Neural cell (in vitro differentiated cells): Measurements from ENCODE around the gene BTRC. TPM values are rescaled to one million over a fixed set of nuclear protein-coding genes. Genes with fewer than 3 reads are reported as not detected.
"Not testable (repeated sequence)": the region's sequence is repeated elsewhere in the genome, so short reads cannot be mapped to it uniquely, and the experiment has no call there.

Source experiments
- H2AFZ ChIP-seq: fragments of 200-600, 300-800 bp; sonication (generic), shearing (Covaris generic); 2 replicates; pipeline ENCODE4 v1.6.0; 2014; ENCODE audit warnings: low read depth, mild to moderate bottlenecking, antibody characterized with exemption, low read length, moderate library complexity
- H3F3A ChIP-seq: fragments of 200-600 bp; shearing (Covaris generic); 2 replicates; pipeline ENCODE4 v1.6.1; 2016; ENCODE audit warnings: mild to moderate bottlenecking, moderate library complexity, mixed read lengths, antibody characterized with exemption, low read length; ENCODE audit not compliant: insufficient read depth, poor library complexity, severe bottlenecking
- H3K27ac ChIP-seq: fragments of 200-600, 300-800 bp; sonication (generic), shearing (Covaris generic); 2 replicates; pipeline ENCODE4 v1.5.1; 2014; ENCODE audit warnings: mild to moderate bottlenecking, low read length, moderate library complexity
- H3K27me3 ChIP-seq: fragments of 300-800, 200-600 bp; sonication (generic), shearing (Covaris generic); 2 replicates; pipeline ENCODE4 v1.6.0; 2014; ENCODE audit warnings: mild to moderate bottlenecking, low read depth, low read length, moderate library complexity; ENCODE audit not compliant: insufficient read depth
- H3K36me3 ChIP-seq: fragments of 300-800, 200-600 bp; sonication (generic), shearing (Covaris generic); 2 replicates; pipeline ENCODE4 v1.5.1; 2014; ENCODE audit warnings: mild to moderate bottlenecking, antibody characterized with exemption, low read length, moderate library complexity; ENCODE audit not compliant: insufficient read depth
- H3K4me2 ChIP-seq: fragments of 300-800, 200-600 bp; sonication (generic), shearing (Covaris generic); 2 replicates; pipeline ENCODE4 v1.6.0; 2014; ENCODE audit warnings: mild to moderate bottlenecking, low read length
- H3K4me3 ChIP-seq: fragments of 300-800, 200-600 bp; sonication (generic), shearing (Covaris generic); 2 replicates; pipeline ENCODE4 v1.5.1; 2014; ENCODE audit warnings: mild to moderate bottlenecking, low read length, moderate library complexity
- H3K79me2 ChIP-seq: fragments of 200-600 bp; shearing (Covaris generic); replicated peaks from 2 replicates; pipeline ENCODE4 v1.6.0; 2014; ENCODE audit warnings: mild to moderate bottlenecking, low read length, moderate library complexity; ENCODE audit not compliant: insufficient read depth
- H3K9ac ChIP-seq: fragments of 300-800, 200-600 bp; sonication (generic), shearing (Covaris generic); 2 replicates; pipeline ENCODE4 v1.6.1; 2016; ENCODE audit warnings: mild to moderate bottlenecking, low read length, mixed read lengths
- H3K9me2 ChIP-seq: fragments of 200-600 bp; shearing (Covaris generic); 2 replicates; pipeline ENCODE4 v1.6.1; 2016; ENCODE audit warnings: mild to moderate bottlenecking, low read length, mixed read lengths; ENCODE audit not compliant: insufficient read depth
- H3K9me3 ChIP-seq: fragments of 200-600, 300-800 bp; sonication (generic), shearing (Covaris generic); 2 replicates; pipeline ENCODE4 v1.6.1; 2016; ENCODE audit warnings: mild to moderate bottlenecking, mixed run types, low read length, moderate library complexity, mixed read lengths
- H4K20me1 ChIP-seq: fragments of 200-600 bp; shearing (Covaris generic); 2 replicates; pipeline ENCODE4 v1.6.1; 2016; ENCODE audit warnings: mild to moderate bottlenecking, mixed run types; ENCODE audit not compliant: insufficient read depth
- EZH2 ChIP-seq: fragments of 200-600, 300-800 bp; shearing (Covaris generic), sonication (generic); IDR thresholded peaks from 2 replicates; pipeline ENCODE4 v1.6.1; 2014; ENCODE audit warnings: antibody characterized with exemption, low read length, borderline replicate concordance, mild to moderate bottlenecking; ENCODE audit not compliant: insufficient read depth, poor library complexity, severe bottlenecking
- MXI1 ChIP-seq: fragments of 450-650 bp; conservative IDR thresholded peaks from 2 replicates; pipeline ENCODE4 v1.6.1; 2014; ENCODE audit warnings: antibody characterized with exemption, mild to moderate bottlenecking; ENCODE audit not compliant: poor library complexity, severe bottlenecking
- POLR2AphosphoS5 ChIP-seq: IDR thresholded peaks from 2 replicates; pipeline ENCODE4 v1.6.1; 2012
- RAD21 ChIP-seq: fragments of 450-650 bp; conservative IDR thresholded peaks from 2 replicates; pipeline ENCODE4 v1.6.1; 2014; ENCODE audit warnings: antibody characterized with exemption, mild to moderate bottlenecking, moderate library complexity
- SMC3 ChIP-seq: fragments of 450-650 bp; conservative IDR thresholded peaks from 2 replicates; pipeline ENCODE4 v1.6.1; 2014; ENCODE audit warnings: antibody characterized with exemption, mild to moderate bottlenecking, moderate library complexity; ENCODE audit not compliant: poor library complexity
- polyA plus RNA-seq: library from polyadenylated mRNA; depleted of rRNA; stranded (reverse); fragments of >200 nt; gene quantifications from 2 replicates; pipeline ENCODE4 v1.2.3, GENCODE V29; 2014
- TF ChIP-seq, protein P1 (sequence below): fragments of 450-650 bp; IDR thresholded peaks from 2 replicates; pipeline ENCODE4 v1.5.1; 2014; ENCODE audit warnings: antibody characterized with exemption, mild to moderate bottlenecking, moderate library complexity; ENCODE audit not compliant: poor library complexity, severe bottlenecking

Gene BTRC
- polyA plus RNA-seq, 1 donor from 2014 or later = 32.6 TPM

DNA sequence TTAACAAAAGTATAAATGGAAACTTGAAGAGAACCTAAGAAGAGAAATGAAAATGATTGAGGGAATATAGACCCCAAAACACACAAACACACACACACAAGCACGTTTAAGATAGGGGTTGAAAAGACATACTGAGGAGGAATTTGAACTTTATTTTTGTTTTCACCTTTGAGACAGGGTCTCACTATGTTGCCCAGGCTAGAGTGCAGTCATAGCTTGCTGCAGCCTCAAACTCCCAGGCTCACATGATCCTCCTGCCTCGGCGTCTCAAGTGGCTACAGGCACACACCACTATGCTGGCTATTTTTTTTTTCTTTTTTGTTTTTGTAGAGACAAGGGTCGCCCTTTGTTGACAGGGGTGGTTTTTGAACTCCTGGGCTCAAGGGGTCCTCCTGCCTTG lies 4.0 kb downstream of the BTRC start:
- no peaks in the 10 kb centered on the region for H3K9me2 ChIP-seq
- H2AFZ ChIP-seq = no peak overlapping the region
- no peak overlapping the region for H3K9ac ChIP-seq
- H3K79me2 ChIP-seq = peaks cover 50% of the 10 kb centered on the region
- H4K20me1 ChIP-seq = no peaks in the 10 kb centered on the region
- H3K36me3 ChIP-seq = no peaks in the 10 kb centered on the region
- H3K9me3 ChIP-seq = no peaks in the 10 kb centered on the region
- H3F3A ChIP-seq = no peaks in the 10 kb centered on the region
- H3K4me3 ChIP-seq = no peak overlapping the region
- H3K27me3 ChIP-seq = no peaks in the 10 kb centered on the region
- H3K27ac ChIP-seq = no peak overlapping the region
- no peak overlapping the region for H3K4me2 ChIP-seq
- TF ChIP-seq, protein P1, sequence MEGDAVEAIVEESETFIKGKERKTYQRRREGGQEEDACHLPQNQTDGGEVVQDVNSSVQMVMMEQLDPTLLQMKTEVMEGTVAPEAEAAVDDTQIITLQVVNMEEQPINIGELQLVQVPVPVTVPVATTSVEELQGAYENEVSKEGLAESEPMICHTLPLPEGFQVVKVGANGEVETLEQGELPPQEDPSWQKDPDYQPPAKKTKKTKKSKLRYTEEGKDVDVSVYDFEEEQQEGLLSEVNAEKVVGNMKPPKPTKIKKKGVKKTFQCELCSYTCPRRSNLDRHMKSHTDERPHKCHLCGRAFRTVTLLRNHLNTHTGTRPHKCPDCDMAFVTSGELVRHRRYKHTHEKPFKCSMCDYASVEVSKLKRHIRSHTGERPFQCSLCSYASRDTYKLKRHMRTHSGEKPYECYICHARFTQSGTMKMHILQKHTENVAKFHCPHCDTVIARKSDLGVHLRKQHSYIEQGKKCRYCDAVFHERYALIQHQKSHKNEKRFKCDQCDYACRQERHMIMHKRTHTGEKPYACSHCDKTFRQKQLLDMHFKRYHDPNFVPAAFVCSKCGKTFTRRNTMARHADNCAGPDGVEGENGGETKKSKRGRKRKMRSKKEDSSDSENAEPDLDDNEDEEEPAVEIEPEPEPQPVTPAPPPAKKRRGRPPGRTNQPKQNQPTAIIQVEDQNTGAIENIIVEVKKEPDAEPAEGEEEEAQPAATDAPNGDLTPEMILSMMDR = no peak
- TF ChIP-seq POLR2AphosphoS5 (no peak), MXI1 (no peak), RAD21 (no peak), EZH2 (no peak), SMC3 (no peak)

DNA sequence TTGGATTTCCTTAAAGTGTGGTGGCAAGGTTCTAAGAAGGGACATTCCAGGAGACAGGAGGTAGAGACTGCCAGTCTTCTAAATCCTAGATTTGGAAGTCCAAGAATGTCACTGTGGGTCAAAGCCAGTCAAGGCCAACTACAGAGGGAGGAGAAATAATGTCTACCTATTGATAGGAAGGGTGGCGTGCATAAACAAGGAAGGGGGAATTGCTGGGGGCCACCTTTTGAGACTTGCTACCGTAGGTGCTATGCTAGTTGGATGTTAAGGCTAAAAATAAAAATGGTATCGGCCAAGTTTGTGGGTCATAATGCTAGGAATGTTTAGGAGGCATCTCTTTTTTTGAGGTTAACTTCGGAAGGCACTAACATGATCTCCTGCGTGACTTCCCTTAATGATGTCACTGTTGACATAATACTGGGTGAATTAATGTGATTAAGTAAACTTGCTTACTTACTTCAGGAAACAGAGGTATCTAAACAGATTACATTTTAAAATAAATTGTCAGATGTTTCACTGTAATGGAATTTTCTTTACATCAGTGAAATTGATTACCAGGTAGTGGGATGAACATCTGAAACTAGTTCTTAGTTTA lies 4.8 kb downstream of the BTRC start:
- H3F3A ChIP-seq = no peaks in the 10 kb centered on the region
- no peak overlapping the region for H3K9ac ChIP-seq
- H3K4me3 ChIP-seq = no peak overlapping the region
- no peak overlapping the region for H3K4me2 ChIP-seq
- no peaks in the 10 kb centered on the region for H3K9me2 ChIP-seq
- no peak overlapping the region for H3K27ac ChIP-seq
- TF ChIP-seq POLR2AphosphoS5 (no peak), MXI1 (no peak)
- H2AFZ ChIP-seq = no peak overlapping the region
- H3K79me2 ChIP-seq = peaks cover 52% of the 10 kb centered on the region
- no peaks in the 10 kb centered on the region for H4K20me1 ChIP-seq
- H3K27me3 ChIP-seq = no peaks in the 10 kb centered on the region
- no peaks in the 10 kb centered on the region for H3K9me3 ChIP-seq
- H3K36me3 ChIP-seq = no peaks in the 10 kb centered on the region

DNA sequence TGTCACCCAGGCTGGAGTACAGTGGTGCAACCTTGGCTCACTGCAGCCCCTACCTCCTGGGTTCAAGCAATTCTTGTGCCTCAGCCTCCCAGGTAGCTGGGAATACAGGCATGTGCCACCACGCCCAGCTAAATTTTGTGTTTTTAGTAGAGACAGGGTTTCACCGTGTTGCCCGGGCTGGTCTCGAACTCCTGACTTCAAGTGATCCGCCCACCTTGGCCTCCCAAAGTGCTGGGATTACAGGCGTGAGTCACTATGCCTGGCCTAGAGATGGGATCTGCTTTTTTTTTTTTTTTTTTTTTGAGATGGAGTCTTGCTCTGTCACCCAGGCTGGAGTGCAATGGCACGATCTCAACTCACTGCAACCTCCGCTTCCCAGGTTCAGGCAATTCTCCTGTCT lies 6.1 kb downstream of the BTRC start:
- not testable (repeated sequence) for H4K20me1 ChIP-seq, H3K27me3 ChIP-seq, H3K4me3 ChIP-seq, H3F3A ChIP-seq, H3K9ac ChIP-seq, H3K36me3 ChIP-seq, H3K27ac ChIP-seq, H2AFZ ChIP-seq, H3K9me2 ChIP-seq, H3K9me3 ChIP-seq, H3K4me2 ChIP-seq
- H3K79me2 ChIP-seq = peaks cover 52% of the 10 kb centered on the region

DNA sequence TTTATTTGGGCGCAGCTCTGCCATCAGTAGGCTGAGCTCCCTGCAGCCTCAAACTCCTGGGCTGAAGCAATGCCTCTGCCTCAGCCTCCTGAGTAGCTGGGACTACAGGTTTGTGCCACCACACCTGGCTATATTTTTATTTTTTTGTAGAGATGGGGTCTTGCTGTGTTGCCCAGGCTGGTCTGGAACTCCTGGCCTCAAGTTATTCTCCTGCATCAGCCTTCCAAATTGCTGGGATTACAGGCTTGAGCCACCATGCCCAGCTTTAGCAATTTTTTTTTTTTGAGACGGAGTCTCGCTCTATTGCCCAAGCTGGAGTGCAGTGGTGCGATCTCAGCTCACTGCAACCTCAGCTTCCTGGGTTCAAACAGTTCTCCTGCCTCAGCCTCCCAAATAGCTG lies 6.9 kb downstream of the BTRC start:
- not testable (repeated sequence) for H3K27ac ChIP-seq, H3K27me3 ChIP-seq, H3K4me3 ChIP-seq, H3K4me2 ChIP-seq, H3F3A ChIP-seq, H2AFZ ChIP-seq, H3K36me3 ChIP-seq, H3K9me2 ChIP-seq, H3K9ac ChIP-seq, H4K20me1 ChIP-seq, H3K9me3 ChIP-seq
- H3K79me2 ChIP-seq = peaks cover 48% of the 10 kb centered on the region
